Keratinocyte (primary cell): ENCODE measurements around the gene GNB1L. TPM values are rescaled to one million over a fixed set of nuclear protein-coding genes. Genes with fewer than 3 reads are reported as not detected.

Source experiments
- DNase-seq: peaks from one replicate; pipeline ENCODE4 v3.0.0-alpha.2; 2011; ENCODE audit warnings: low read depth, missing footprints, low spot score
- FAIRE-seq: peaks from 2 replicates; lab custom pipeline; 2011; peaks lifted over from hg19 to GRCh38; lab: Jason Lieb, UNC
- H2AFZ ChIP-seq: 2 replicates; pipeline ENCODE4 v1.6.0; 2012; ENCODE audit warnings: low read length, control low read depth, inconsistent platforms; ENCODE audit not compliant: control insufficient read depth
- H3K27ac ChIP-seq: 2 replicates; pipeline ENCODE4 v1.5.1; 2011; ENCODE audit warnings: low read length; ENCODE audit not compliant: control insufficient read depth, insufficient read depth
- H3K27me3 ChIP-seq: 3 replicates; pipeline ENCODE4 v1.6.0; 2011; ENCODE audit warnings: low read length; ENCODE audit not compliant: control insufficient read depth, insufficient read depth; ENCODE audit errors: extremely low read depth
- H3K36me3 ChIP-seq, 2 experiments: 2 replicates in 1 of 2; 3 replicates in 1 of 2; pipeline ENCODE4 v1.5.1; 2011; ENCODE audit warnings: low read length in 2 of 2, mild to moderate bottlenecking in 1 of 2; ENCODE audit not compliant: control insufficient read depth in 2 of 2, insufficient read depth in 2 of 2; ENCODE audit errors: extremely low read depth in 1 of 2
- H3K4me1 ChIP-seq: 3 replicates; pipeline ENCODE4 v1.5.1; 2011; ENCODE audit warnings: low read length; ENCODE audit not compliant: control insufficient read depth, insufficient read depth; ENCODE audit errors: extremely low read depth
- H3K4me2 ChIP-seq: 3 replicates; pipeline ENCODE4 v1.6.0; 2011; ENCODE audit warnings: low read depth, low read length; ENCODE audit not compliant: control insufficient read depth, insufficient read depth; ENCODE audit errors: extremely low read depth
- H3K4me3 ChIP-seq, 3 experiments: fragments of 200-600 bp in 1 of 3; sonication (generic) in 1 of 3; 2 replicates in 2 of 3; 3 replicates in 1 of 3; pipeline ENCODE4 v1.5.1; 2011 to 2016; ENCODE audit warnings: low read length in 3 of 3, mild to moderate bottlenecking in 3 of 3, control low read depth in 2 of 3, inconsistent platforms in 1 of 3, low read depth in 1 of 3, mixed read lengths in 1 of 3, mixed run types in 1 of 3, moderate library complexity in 1 of 3; ENCODE audit not compliant: control insufficient read depth in 2 of 3, insufficient read depth in 2 of 3; ENCODE audit errors: extremely low read depth in 1 of 3
- H3K79me2 ChIP-seq: 2 replicates; pipeline ENCODE4 v1.6.0; 2012; ENCODE audit warnings: low read length; ENCODE audit not compliant: control insufficient read depth, insufficient read depth
- H3K9ac ChIP-seq: 3 replicates; pipeline ENCODE4 v1.6.0; 2011; ENCODE audit warnings: low read length; ENCODE audit not compliant: control insufficient read depth, insufficient read depth; ENCODE audit errors: extremely low read depth
- H3K9me1 ChIP-seq: 3 replicates; pipeline ENCODE4 v1.6.0; 2011; ENCODE audit warnings: low read length; ENCODE audit not compliant: control insufficient read depth, insufficient read depth; ENCODE audit errors: extremely low read depth
- H3K9me3 ChIP-seq: 2 replicates; pipeline ENCODE4 v1.5.1; 2012; ENCODE audit warnings: low read depth, low read length; ENCODE audit not compliant: control insufficient read depth
- H4K20me1 ChIP-seq: 3 replicates; pipeline ENCODE4 v1.6.0; 2011; ENCODE audit warnings: low read length; ENCODE audit not compliant: control insufficient read depth, insufficient read depth; ENCODE audit errors: extremely low read depth
- CTCF ChIP-seq, 3 experiments: IDR thresholded peaks in 1 of 3; conservative IDR thresholded peaks in 1 of 3; optimal IDR thresholded peaks in 1 of 3; 2 replicates in 2 of 3; 3 replicates in 1 of 3; pipeline versions ENCODE3 to v1.5.1; 2011; ENCODE audit warnings: low read length in 3 of 3, mild to moderate bottlenecking in 3 of 3, moderate library complexity in 2 of 3, control low read depth in 1 of 3, inconsistent platforms in 1 of 3; ENCODE audit not compliant: insufficient read depth in 2 of 3; ENCODE audit errors: extremely low read depth in 1 of 3
- EZH2 ChIP-seq: IDR thresholded peaks from one replicate; pipeline ENCODE4 v1.6.1; 2012; ENCODE audit warnings: inconsistent platforms, mild to moderate bottlenecking, low read length, moderate library complexity
- dilution Hi-C: fragments of 300-500 bp; cut with MboI; formaldehyde crosslinking; loops from one replicate; pipeline ENCODE4 v1.7.0; 2020; ENCODE audit warnings: low sequenced_read_pairs; ENCODE audit not compliant: extremely low pct_ligation_motif_present
- polyA plus RNA-seq, 5 experiments: library from polyadenylated mRNA; depleted of rRNA in 3 of 5; stranded (reverse) in 3 of 5; stranded (forward) in 1 of 5; unstranded in 1 of 5; fragments of >200 nt; gene quantifications; 1 replicate in 1 of 5; 2 replicates in 3 of 5; 3 replicates in 1 of 5; pipeline versions ENCODE4 v1.2.1 to v1.2.3, GENCODE V29; 2011 to 2012; ENCODE audit warnings: missing spikeins in 2 of 5, low read depth in 1 of 5, low replicate concordance in 1 of 5

GNB1L gene
- polyA plus RNA-seq, 1 donor (not counting 4 experiments of a cell fraction or from before 2014, with no cell fraction given): 2.0 TPM

GRCh38 chr22:19764636-19765476, 89.8 kb downstream of the GNB1L start:
- Histone ChIP-seq H3K27me3 (peaks cover 7% of the 10 kb centered on the region), H3K36me3 (no peaks in the 10 kb centered on the region), H3K9me3 (no peaks in the 10 kb centered on the region), H3K4me3 (no peak overlapping the region), H3K4me2 (peak overlapping the region; percentile 60), H3K9me1 (no peaks in the 10 kb centered on the region), H3K27ac (no peak overlapping the region), H4K20me1 (no peaks in the 10 kb centered on the region), H3K79me2 (peaks cover 5% of the 10 kb centered on the region), H3K9ac (no peak overlapping the region), H3K4me1 (peaks cover 5% of the 10 kb centered on the region), H2AFZ (no peak overlapping the region)
- no peak for FAIRE-seq
- TF ChIP-seq EZH2: no peak
- TF ChIP-seq CTCF (optimal IDR thresholded peaks at IDR 0.05 in 1 of 3, IDR thresholded peaks at IDR 0.05 in 1 of 3, conservative IDR thresholded peaks at IDR 0.05 in 1 of 3; ENCODE audit: extremely low read depth in 1 of 3, insufficient read depth in 2 of 3, low read length in 3 of 3): no peak
- DNase-seq: no peak
- dilution Hi-C loops: no loop called here

- peaks cover 13% of the 10 kb centered on the region for H3K27me3 ChIP-seq
- H2AFZ ChIP-seq: no peak overlapping the region
- no peak overlapping the region for H3K4me3 ChIP-seq
- H3K9me3 ChIP-seq: no peaks in the 10 kb centered on the region
- H3K79me2 ChIP-seq: peaks cover 3% of the 10 kb centered on the region
- H3K9ac ChIP-seq: no peak overlapping the region
- no peak overlapping the region for H3K27ac ChIP-seq
- dilution Hi-C loops: no loop called here
- DNase-seq: no peak
- H4K20me1 ChIP-seq: no peaks in the 10 kb centered on the region
- H3K4me2 ChIP-seq: no peak overlapping the region
- no peak for TF ChIP-seq CTCF (optimal IDR thresholded peaks at IDR 0.05 in 1 of 3, IDR thresholded peaks at IDR 0.05 in 1 of 3, conservative IDR thresholded peaks at IDR 0.05 in 1 of 3; ENCODE audit: extremely low read depth in 1 of 3, insufficient read depth in 2 of 3, low read length in 3 of 3)
- no peak for TF ChIP-seq EZH2
- no peaks in the 10 kb centered on the region for H3K9me1 ChIP-seq
- H3K4me1 ChIP-seq: peaks cover 11% of the 10 kb centered on the region
- no peaks in the 10 kb centered on the region for H3K36me3 ChIP-seq
- no peak for FAIRE-seq
Observed at GRCh38 chr22:19764299-19764593, 90.4 kb downstream of the GNB1L start.
